H1 (cell line): ENCODE data around the gene SCRN3. TPM values are rescaled to one million over a fixed set of nuclear protein-coding genes. Genes with fewer than 3 reads are reported as not detected.

Experiments
- CTCF ChIA-PET: fragments of 300-600 bp; sonication (Branson Sonifier 250); formaldehyde crosslinking; loops from one replicate; lab custom pipeline; 2021; ENCODE audit not compliant: partially characterized antibody; lab: Charles Lee
- POLR2A ChIA-PET: fragments of 300-600 bp; sonication (Branson Sonifier 250); formaldehyde crosslinking; loops from one replicate; lab custom pipeline; 2021; ENCODE audit warnings: inconsistent platforms; ENCODE audit not compliant: partially characterized antibody; lab: Charles Lee
- DNase-seq, 2 experiments: peaks; one replicate each; pipeline versions ENCODE4 v3.0.0 to v3.0.0-alpha.2; 2010 to 2022; ENCODE audit warnings: low spot score in 2 of 2, low read depth in 1 of 2, mixed read lengths in 1 of 2
- FAIRE-seq: peaks from 2 replicates; lab custom pipeline; 2011; peaks lifted over from hg19 to GRCh38; lab: Jason Lieb, UNC
- H2AFZ ChIP-seq: 2 replicates; pipeline ENCODE4 v1.8.1; 2012; ENCODE audit warnings: low read length, inconsistent platforms
- H2AK5ac ChIP-seq: 2 replicates; pipeline ENCODE4 v1.6.1; 2013; ENCODE audit warnings: low read depth, low read length
- H2BK120ac ChIP-seq: replicated peaks from 2 replicates; pipeline ENCODE3; 2013; ENCODE audit warnings: low read depth, low read length, inconsistent platforms
- H2BK12ac ChIP-seq: 2 replicates; pipeline ENCODE4 v1.6.1; 2013; ENCODE audit warnings: low read depth, low read length
- H2BK15ac ChIP-seq: 2 replicates; pipeline ENCODE4 v1.6.1; 2013; ENCODE audit warnings: low read length
- H2BK20ac ChIP-seq: 2 replicates; pipeline ENCODE4 v1.6.1; 2013; ENCODE audit warnings: low read length
- H2BK5ac ChIP-seq: 2 replicates; pipeline ENCODE4 v1.6.1; 2013; ENCODE audit warnings: low read depth, low read length
- H3K14ac ChIP-seq: 2 replicates; pipeline ENCODE4 v1.6.1; 2013; ENCODE audit warnings: inconsistent platforms; ENCODE audit not compliant: insufficient read length
- H3K18ac ChIP-seq: 2 replicates; pipeline ENCODE4 v1.6.1; 2013; ENCODE audit warnings: low read length; ENCODE audit errors: extremely low read depth
- H3K23ac ChIP-seq: 2 replicates; pipeline ENCODE4 v1.6.1; 2013; ENCODE audit warnings: inconsistent platforms; ENCODE audit not compliant: insufficient read length
- H3K23me2 ChIP-seq: 2 replicates; pipeline ENCODE4 v1.6.1; 2013; ENCODE audit warnings: low read depth, low read length
- H3K27ac ChIP-seq: 2 replicates; pipeline ENCODE4 v1.6.1; 2011; ENCODE audit warnings: low read depth, low read length, inconsistent platforms
- H3K27me3 ChIP-seq, 4 experiments: replicated peaks in 1 of 4; 1 replicate in 1 of 4; 2 replicates in 3 of 4; pipeline versions ENCODE4 v1.6.1 to v1.8.1; 2011 to 2013; ENCODE audit warnings: low read length in 3 of 4, mild to moderate bottlenecking in 3 of 4, inconsistent platforms in 2 of 4, mixed read lengths in 2 of 4, moderate library complexity in 1 of 4; ENCODE audit not compliant: control insufficient read depth in 3 of 4, insufficient read depth in 3 of 4; ENCODE audit errors: extremely low read depth in 1 of 4
- H3K36me3 ChIP-seq, 4 experiments: 2 replicates each; pipeline versions ENCODE4 v1.6.1 to v1.8.1; 2011 to 2013; ENCODE audit warnings: mild to moderate bottlenecking in 4 of 4, low read length in 3 of 4, moderate library complexity in 2 of 4, control low read depth in 1 of 4, inconsistent platforms in 1 of 4; ENCODE audit not compliant: insufficient read depth in 4 of 4, control insufficient read depth in 2 of 4
- H3K4ac ChIP-seq: replicated peaks from 2 replicates; pipeline ENCODE3; 2013; ENCODE audit warnings: low read length, low read depth, mixed read lengths, inconsistent platforms; ENCODE audit not compliant: insufficient read length
- H3K4me1 ChIP-seq, 4 experiments: replicated peaks in 1 of 4; 1 replicate in 1 of 4; 2 replicates in 3 of 4; pipeline versions ENCODE4 v1.6.1 to v1.8.1; 2011 to 2013; ENCODE audit warnings: low read length in 3 of 4, inconsistent platforms in 2 of 4, mixed read lengths in 1 of 4; ENCODE audit not compliant: insufficient read depth in 4 of 4, control insufficient read depth in 3 of 4
- H3K4me2 ChIP-seq, 2 experiments: 2 replicates each; pipeline versions ENCODE4 v1.6.1 to v1.8.1; 2011 to 2013; ENCODE audit warnings: low read depth in 2 of 2, low read length in 2 of 2, control low read depth in 1 of 2, inconsistent platforms in 1 of 2, mild to moderate bottlenecking in 1 of 2; ENCODE audit not compliant: insufficient read depth in 1 of 2
- H3K4me3 ChIP-seq, 4 experiments: fragments of 200-600, 300-600 bp in 1 of 4; sonication (generic), shearing (Covaris generic), sonication (Bioruptor Twin) in 1 of 4; 2 replicates each; pipeline versions ENCODE4 v1.5.1 to v1.8.1; 2011 to 2016; ENCODE audit warnings: low read length in 4 of 4, low read depth in 3 of 4, control low read depth in 2 of 4, inconsistent platforms in 2 of 4, mild to moderate bottlenecking in 2 of 4, mixed read lengths in 1 of 4, moderate library complexity in 1 of 4; ENCODE audit not compliant: insufficient read depth in 2 of 4; ENCODE audit errors: extremely low read depth in 1 of 4
- H3K56ac ChIP-seq: replicated peaks from 2 replicates; pipeline ENCODE3; 2013; ENCODE audit warnings: low read depth, mild to moderate bottlenecking, mixed read lengths, low read length, inconsistent platforms; ENCODE audit not compliant: insufficient read length
- H3K79me1 ChIP-seq: 2 replicates; pipeline ENCODE4 v1.6.1; 2013; ENCODE audit warnings: low read depth, low read length, control low read depth
- H3K79me2 ChIP-seq, 2 experiments: 2 replicates each; pipeline versions ENCODE4 v1.6.1 to v1.8.1; 2012 to 2013; ENCODE audit warnings: low read length in 2 of 2, mild to moderate bottlenecking in 2 of 2, inconsistent platforms in 1 of 2; ENCODE audit not compliant: insufficient read depth in 2 of 2, control insufficient read depth in 1 of 2
- H3K9ac ChIP-seq, 4 experiments: replicated peaks in 1 of 4; 1 replicate in 1 of 4; 2 replicates in 3 of 4; pipeline versions ENCODE4 v1.6.1 to v1.8.1; 2011 to 2013; ENCODE audit warnings: low read depth in 3 of 4, low read length in 3 of 4, control low read depth in 2 of 4, mild to moderate bottlenecking in 2 of 4, moderate library complexity in 2 of 4, inconsistent platforms in 1 of 4; ENCODE audit errors: extremely low read depth in 1 of 4
- H3K9me3 ChIP-seq, 2 experiments: 2 replicates each; pipeline versions ENCODE4 v1.6.1 to v1.8.1; 2012 to 2013; ENCODE audit warnings: mild to moderate bottlenecking in 2 of 2, moderate library complexity in 2 of 2, control low read depth in 1 of 2, inconsistent platforms in 1 of 2, low read depth in 1 of 2, low read length in 1 of 2, mixed read lengths in 1 of 2; ENCODE audit not compliant: insufficient read depth in 2 of 2
- H4K20me1 ChIP-seq, 2 experiments: replicated peaks in 1 of 2; 2 replicates each; pipeline versions ENCODE3 to v1.8.1; 2011 to 2013; ENCODE audit warnings: inconsistent platforms in 2 of 2, low read length in 2 of 2, mild to moderate bottlenecking in 1 of 2; ENCODE audit not compliant: insufficient read depth in 2 of 2, control insufficient read depth in 1 of 2
- H4K5ac ChIP-seq: 2 replicates; pipeline ENCODE4 v1.6.1; 2013; ENCODE audit warnings: low read length, low read depth, mixed read lengths, inconsistent platforms; ENCODE audit not compliant: insufficient read length
- H4K8ac ChIP-seq: 2 replicates; pipeline ENCODE4 v1.8.0; 2013; ENCODE audit warnings: mild to moderate bottlenecking, moderate library complexity, low read length, inconsistent platforms; ENCODE audit not compliant: insufficient read depth; ENCODE audit errors: extremely low read depth
- H4K91ac ChIP-seq: replicated peaks from 2 replicates; pipeline ENCODE3; 2013; ENCODE audit warnings: low read length, mixed read lengths, inconsistent platforms; ENCODE audit not compliant: insufficient read length
- CHD1 ChIP-seq: IDR thresholded peaks from 2 replicates; pipeline ENCODE4 v1.6.1; 2012; ENCODE audit warnings: low read depth, low read length, improper control_type of control experiment
- CTBP2 ChIP-seq: IDR thresholded peaks from 2 replicates; pipeline ENCODE4 v1.7.0; 2011; ENCODE audit warnings: borderline replicate concordance, mild to moderate bottlenecking, moderate library complexity, mixed read lengths, low read length; ENCODE audit not compliant: insufficient read depth, insufficient read length
- EGR1 ChIP-seq: IDR thresholded peaks from 2 replicates; pipeline ENCODE4 v1.6.1; 2011; ENCODE audit warnings: low read depth, low read length, borderline replicate concordance
- FOSL1 ChIP-seq: IDR thresholded peaks from 2 replicates; pipeline ENCODE4 v1.6.1; 2011; ENCODE audit warnings: mild to moderate bottlenecking, low read depth, low read length, moderate library complexity; ENCODE audit not compliant: insufficient read depth
- KDM1A ChIP-seq: fragments of 200-600, 300-600 bp; sonication (generic); IDR thresholded peaks from 2 replicates; pipeline ENCODE4 v1.7.1; 2016; ENCODE audit warnings: mild to moderate bottlenecking, low read length, borderline replicate concordance
- KDM5A ChIP-seq: fragments of 200-600 bp; IDR thresholded peaks from 2 replicates; pipeline ENCODE4 v1.7.1; 2012; ENCODE audit warnings: mild to moderate bottlenecking, low read length, inconsistent platforms, mixed read lengths
- RAD21 ChIP-seq, 2 experiments: IDR thresholded peaks in 1 of 2; conservative IDR thresholded peaks in 1 of 2; 2 replicates each; pipeline ENCODE4 v1.6.1; 2011; ENCODE audit warnings: low read depth in 2 of 2, low read length in 2 of 2, improper control_type of control experiment in 1 of 2, inconsistent platforms in 1 of 2, mild to moderate bottlenecking in 1 of 2, moderate library complexity in 1 of 2
- RFX5 ChIP-seq: IDR thresholded peaks from 2 replicates; pipeline ENCODE4 v1.6.1; 2011; ENCODE audit warnings: low read depth, low read length, improper control_type of control experiment, borderline replicate concordance
- SIN3A ChIP-seq, 2 experiments: IDR thresholded peaks in 1 of 2; conservative IDR thresholded peaks in 1 of 2; 2 replicates each; pipeline ENCODE4 v1.6.1; 2011 to 2012; ENCODE audit warnings: low read length in 2 of 2, improper control_type of control experiment in 1 of 2, low read depth in 1 of 2, mild to moderate bottlenecking in 1 of 2
- SIX5 ChIP-seq: IDR thresholded peaks from 2 replicates; pipeline ENCODE4 v1.6.1; 2011; ENCODE audit warnings: mild to moderate bottlenecking, low read depth, low read length
- TAF1 ChIP-seq: IDR thresholded peaks from 2 replicates; pipeline ENCODE4 v1.6.1; 2011; ENCODE audit warnings: mild to moderate bottlenecking, low read depth, low read length
- TAF7 ChIP-seq: optimal IDR thresholded peaks from 2 replicates; pipeline ENCODE3; 2011; ENCODE audit warnings: low read depth, mild to moderate bottlenecking, inconsistent platforms, low read length, moderate library complexity, borderline replicate concordance
- polyA plus RNA-seq, 7 experiments: library from polyadenylated mRNA; depleted of rRNA in 3 of 7; stranded (reverse) in 5 of 7; unstranded in 2 of 7; fragments of >200 nt in 5 of 7; fragments of 200-250 nt in 2 of 7; gene quantifications; 1 replicate in 5 of 7; 2 replicates in 1 of 7; 4 replicates in 1 of 7; pipeline versions ENCODE4 v1.2.1 to v1.2.3, GENCODE V29; 2011 to 2013; ENCODE audit warnings: missing spikeins in 2 of 7, mixed read lengths in 2 of 7
- total RNA-seq: library from RNA; stranded (reverse); fragmentation: NEBNext Ultra II Directional; extraction: Animal tissue kit (Norgen Biotek cat#: 25700); gene quantifications from 2 replicates; pipeline ENCODE4 v1.2.1, GENCODE V29; 2021

The SCRN3 gene
- total and polyA plus RNA-seq, 2 of the 8 experiments (the other 6 are each of a cell fraction or from before 2014, with no cell fraction given) = 7.4 to 7.8 TPM

DNA sequence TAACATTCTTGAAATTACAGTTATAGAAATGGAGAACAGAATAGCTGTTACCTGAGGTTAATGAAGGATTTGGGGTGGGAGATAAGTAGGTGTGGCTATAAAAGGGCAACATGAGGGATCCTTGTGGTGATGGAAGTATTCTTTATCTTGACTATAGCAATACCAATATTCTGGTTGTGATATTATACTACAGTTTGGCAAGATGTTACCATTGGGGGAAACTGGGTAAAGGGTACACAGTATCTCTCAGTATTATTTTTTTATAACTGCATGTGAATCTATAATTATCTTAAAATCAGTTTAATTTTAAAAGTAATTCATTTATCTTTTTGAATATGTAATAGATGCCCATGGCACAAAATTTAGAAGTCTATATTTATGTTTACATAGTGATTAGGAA is 8.1 kb downstream of the SCRN3 start:
- no peak overlapping the region for H4K5ac ChIP-seq
- no peaks in the 10 kb centered on the region for H3K79me1 ChIP-seq
- POLR2A ChIA-PET = interaction anchor here (0.7 kb wide), 1 partner anchor 8 kb away, joined by 3 read pairs; no protein-coding TSS in a partner anchor
- no peak for TF ChIP-seq EGR1
- TF ChIP-seq FOSL1 = no peak
- TF ChIP-seq KDM5A = no peak
- no peak for TF ChIP-seq RAD21 (IDR thresholded peaks at IDR 0.05 in 1 of 2, conservative IDR thresholded peaks at IDR 0.05 in 1 of 2; ENCODE audit: low read depth in 2 of 2, low read length in 2 of 2)
- no peak for TF ChIP-seq SIX5
- TF ChIP-seq CTBP2 = no peak
- no peak for TF ChIP-seq KDM1A
- no peak for TF ChIP-seq TAF1
- no peak for TF ChIP-seq CHD1
- TF ChIP-seq TAF7 = no peak
- no peak for TF ChIP-seq RFX5
- no peak for TF ChIP-seq SIN3A (conservative IDR thresholded peaks at IDR 0.05 in 1 of 2, IDR thresholded peaks at IDR 0.05 in 1 of 2; ENCODE audit: low read depth in 1 of 2, low read length in 2 of 2)
- TF ChIP-seq, all 59 proteins: peak for 0
- Histone ChIP-seq H3K23me2 (no peaks in the 10 kb centered on the region), H3K9me3 (no peaks in the 10 kb centered on the region; a peak in 1 of 4 replicates), H3K4ac (no peak overlapping the region), H3K4me1 (no peaks in the 10 kb centered on the region), H3K18ac (no peak overlapping the region), H3K56ac (no peak overlapping the region), H4K20me1 (no peaks in the 10 kb centered on the region), H3K23ac (no peak overlapping the region), H4K91ac (no peak overlapping the region), H3K4me3 (no peak overlapping the region), H2BK5ac (no peak overlapping the region), H2AK5ac (no peak overlapping the region), H3K36me3 (no peaks in the 10 kb centered on the region), H2BK20ac (no peak overlapping the region), H2BK120ac (no peak overlapping the region), H3K9ac (no peak overlapping the region), H2BK12ac (no peak overlapping the region), H3K27me3 (no peaks in the 10 kb centered on the region), H3K14ac (no peak overlapping the region), H3K27ac (no peak overlapping the region), H4K8ac (no peak overlapping the region), H3K79me2 (no peaks in the 10 kb centered on the region), H2AFZ (no peak overlapping the region), H3K4me2 (no peak overlapping the region), H2BK15ac (no peak overlapping the region)
- DNase-seq (no peak), FAIRE-seq (no peak)
- CTCF ChIA-PET = interaction anchor here (0.7 kb wide), 1 partner anchor 263 kb away, joined by 3 read pairs; no protein-coding TSS in a partner anchor
